LNCaP clone FGC (cell line): ENCODE measurements around the gene SCGN.
A peak's percentile ranks its signal among the peaks of the same experiment; 100 is the strongest.

Source experiments
- DNase-seq: peaks from one replicate; pipeline ENCODE4 v3.0.0-alpha.2; 2011; ENCODE audit warnings: low read depth
- H3K4me3 ChIP-seq: 2 replicates; pipeline ENCODE4 v1.5.1; 2011; ENCODE audit warnings: mild to moderate bottlenecking, low read depth, low read length, control low read depth
- CTCF ChIP-seq: IDR thresholded peaks from 2 replicates; pipeline ENCODE4 v1.5.1; 2012; ENCODE audit warnings: mild to moderate bottlenecking; ENCODE audit not compliant: control insufficient read depth, insufficient read depth; ENCODE audit errors: extremely low read depth

SCGN gene

GRCh38 chr6:25709761-25710160, 57.7 kb downstream of the SCGN start:
- no peak for DNase-seq
- no peak for TF ChIP-seq CTCF
- no peak overlapping the region for H3K4me3 ChIP-seq

- no peak for TF ChIP-seq CTCF
- H3K4me3 ChIP-seq: no peak overlapping the region
- no peak for DNase-seq
Observed at GRCh38 chr6:25710287-25710686, 58.3 kb downstream of the SCGN start.

- no peak for TF ChIP-seq CTCF
- H3K4me3 ChIP-seq: no peak overlapping the region
- DNase-seq: no peak
Observed at GRCh38 chr6:25713824-25714223, 61.8 kb downstream of the SCGN start.

GRCh38 chr6:25714765-25715164, 62.8 kb downstream of the SCGN start:
- DNase-seq: no peak
- no peak overlapping the region for H3K4me3 ChIP-seq
- no peak for TF ChIP-seq CTCF

GRCh38 chr6:25715794-25716193, 63.8 kb downstream of the SCGN start:
- H3K4me3 ChIP-seq: no peak overlapping the region
- TF ChIP-seq CTCF: no peak
- DNase-seq: no peak

GRCh38 chr6:25717866-25718740, 66.1 kb downstream of the SCGN start:
- TF ChIP-seq CTCF: peak; percentile 41
- DNase-seq: no peak
- no peak overlapping the region for H3K4me3 ChIP-seq
